Fibroblast of the aortic adventitia (primary cell): ENCODE results near the gene DCHS2. TPM values are rescaled to one million over a fixed set of nuclear protein-coding genes. Genes with fewer than 3 reads are reported as not detected.

ENCODE experiments used
- DNase-seq: peaks from one replicate; pipeline ENCODE4 v3.0.0-alpha.2; 2010; ENCODE audit warnings: low read depth
- H3K4me3 ChIP-seq: 2 replicates; pipeline ENCODE4 v1.5.1; 2011; ENCODE audit warnings: low read depth, mild to moderate bottlenecking, control low read depth, low read length, moderate library complexity
- total RNA-seq: library from RNA; depleted of rRNA; stranded (reverse); fragments of >200 nt; gene quantifications from 2 replicates; pipeline ENCODE4 v1.2.3, GENCODE V29; 2012; ENCODE audit warnings: low replicate concordance
- TF ChIP-seq, protein P1 (sequence below): IDR thresholded peaks from 2 replicates; pipeline ENCODE4 v1.5.1; 2011; ENCODE audit warnings: mild to moderate bottlenecking, low read length, control low read depth, inconsistent platforms; ENCODE audit not compliant: insufficient read depth

Gene DCHS2
- total RNA-seq, 1 donor: under 0.01 TPM

DNA sequence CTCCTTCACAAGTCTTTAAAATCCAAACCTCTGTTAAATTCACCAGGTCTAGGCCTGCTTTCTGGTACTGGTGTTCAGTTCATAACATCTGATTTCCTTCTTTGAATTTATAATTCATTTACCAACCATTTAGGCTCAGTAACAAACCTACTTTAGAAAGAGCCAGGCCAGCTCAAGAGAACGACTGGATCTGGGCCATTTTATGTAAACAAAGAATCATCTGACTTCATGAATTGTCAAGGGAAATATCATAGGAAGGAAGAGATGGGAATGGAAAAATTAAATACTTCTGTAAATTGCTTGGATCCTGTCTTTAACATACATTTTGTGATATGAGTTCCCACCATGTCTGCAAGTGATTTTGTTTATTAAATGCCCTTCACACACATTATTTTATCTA, 36.5 kb downstream of the DCHS2 start:
- no peak for DNase-seq
- TF ChIP-seq, protein P1, sequence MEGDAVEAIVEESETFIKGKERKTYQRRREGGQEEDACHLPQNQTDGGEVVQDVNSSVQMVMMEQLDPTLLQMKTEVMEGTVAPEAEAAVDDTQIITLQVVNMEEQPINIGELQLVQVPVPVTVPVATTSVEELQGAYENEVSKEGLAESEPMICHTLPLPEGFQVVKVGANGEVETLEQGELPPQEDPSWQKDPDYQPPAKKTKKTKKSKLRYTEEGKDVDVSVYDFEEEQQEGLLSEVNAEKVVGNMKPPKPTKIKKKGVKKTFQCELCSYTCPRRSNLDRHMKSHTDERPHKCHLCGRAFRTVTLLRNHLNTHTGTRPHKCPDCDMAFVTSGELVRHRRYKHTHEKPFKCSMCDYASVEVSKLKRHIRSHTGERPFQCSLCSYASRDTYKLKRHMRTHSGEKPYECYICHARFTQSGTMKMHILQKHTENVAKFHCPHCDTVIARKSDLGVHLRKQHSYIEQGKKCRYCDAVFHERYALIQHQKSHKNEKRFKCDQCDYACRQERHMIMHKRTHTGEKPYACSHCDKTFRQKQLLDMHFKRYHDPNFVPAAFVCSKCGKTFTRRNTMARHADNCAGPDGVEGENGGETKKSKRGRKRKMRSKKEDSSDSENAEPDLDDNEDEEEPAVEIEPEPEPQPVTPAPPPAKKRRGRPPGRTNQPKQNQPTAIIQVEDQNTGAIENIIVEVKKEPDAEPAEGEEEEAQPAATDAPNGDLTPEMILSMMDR: no peak
- no peak overlapping the region for H3K4me3 ChIP-seq

DNA sequence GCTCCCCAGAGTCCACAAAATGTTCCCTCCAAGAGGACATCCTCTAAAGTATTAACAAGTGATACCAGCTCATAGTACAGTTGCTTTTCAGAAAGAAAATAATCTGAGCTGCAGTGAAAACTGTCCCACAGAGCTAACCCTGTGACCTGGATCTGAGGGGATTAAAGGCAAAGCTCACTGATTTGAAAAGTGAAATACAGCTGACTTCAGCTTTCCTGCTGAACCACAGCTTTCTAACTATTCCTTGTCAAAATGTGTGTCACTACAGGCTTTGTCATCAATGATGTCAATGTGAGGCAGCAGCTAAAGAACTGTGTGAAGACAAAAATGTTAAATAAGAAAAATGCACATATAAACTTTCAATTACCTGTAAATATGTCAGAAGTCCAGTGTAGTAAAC, 36.9 kb downstream of the DCHS2 start:
- H3K4me3 ChIP-seq: no peak overlapping the region
- TF ChIP-seq, protein P1: no peak
- DNase-seq: no peak

DNA sequence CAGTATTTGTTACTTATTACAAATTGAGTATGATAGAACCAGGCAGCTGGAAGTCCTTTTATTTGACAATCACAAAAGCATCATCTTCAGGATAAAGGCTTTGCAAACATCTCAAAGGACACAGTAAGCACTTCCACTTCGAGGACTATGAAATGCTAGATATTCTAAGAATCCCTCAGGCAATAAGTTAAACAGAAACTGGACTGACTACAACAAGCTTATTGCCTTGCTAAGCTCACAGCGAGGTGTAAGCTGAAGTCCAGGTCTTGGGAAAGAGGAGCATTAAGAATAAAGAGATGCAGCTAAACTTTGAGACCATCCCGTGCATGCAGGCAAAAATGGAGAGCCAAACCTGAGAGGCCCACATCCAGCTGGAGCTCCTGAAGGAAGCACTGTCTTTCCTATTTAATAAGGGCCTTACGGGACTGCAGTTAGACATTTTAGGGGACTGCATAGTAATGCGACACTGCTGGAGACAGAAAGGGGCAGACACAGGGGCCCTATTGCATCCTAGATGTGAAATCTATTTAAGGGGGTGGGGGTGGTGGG, 38.7 kb downstream of the DCHS2 start:
- DNase-seq: no peak
- TF ChIP-seq, protein P1: no peak
- no peak overlapping the region for H3K4me3 ChIP-seq

DNA sequence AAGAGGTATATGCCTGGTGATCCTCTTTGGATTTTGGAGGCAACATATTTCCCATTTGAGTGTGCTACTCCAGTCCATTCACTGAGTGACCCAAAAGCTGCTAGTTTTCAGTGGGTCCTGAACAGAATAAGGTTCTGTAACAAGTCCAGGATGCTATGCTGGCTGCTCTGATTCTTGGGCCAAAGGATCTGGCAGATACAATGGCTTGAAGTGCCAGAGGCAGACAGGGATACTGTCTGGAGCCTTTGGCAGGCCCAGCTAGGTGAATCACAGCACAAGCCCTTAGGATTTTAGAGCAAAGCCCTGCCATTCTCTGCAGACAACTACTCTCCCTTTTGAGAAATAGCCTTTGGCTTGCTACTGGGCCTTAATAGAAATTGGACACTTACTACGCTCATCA, 40.6 kb downstream of the DCHS2 start:
- no peak for DNase-seq
- H3K4me3 ChIP-seq: no peak overlapping the region
- TF ChIP-seq, protein P1: no peak

DNA sequence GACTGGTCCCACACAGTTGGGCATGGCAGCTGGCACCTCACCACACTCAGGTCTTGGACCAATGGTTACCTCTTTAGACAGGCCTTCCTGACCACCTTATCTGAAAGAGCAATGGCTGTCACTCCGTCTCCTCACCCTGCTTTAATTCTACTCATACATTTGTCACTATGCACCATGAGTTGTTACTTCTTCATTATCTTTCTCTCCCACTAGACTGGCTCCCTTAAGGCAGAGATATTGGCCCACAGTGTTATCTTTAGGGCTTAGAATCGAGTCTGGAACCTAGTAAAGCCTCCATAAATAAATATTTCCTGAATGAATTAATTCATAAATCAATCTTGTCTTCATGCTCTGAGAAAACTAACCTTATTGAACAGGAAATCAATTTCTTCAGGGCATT, 46.6 kb downstream of the DCHS2 start:
- H3K4me3 ChIP-seq: no peak overlapping the region
- DNase-seq: no peak
- TF ChIP-seq, protein P1: no peak

DNA sequence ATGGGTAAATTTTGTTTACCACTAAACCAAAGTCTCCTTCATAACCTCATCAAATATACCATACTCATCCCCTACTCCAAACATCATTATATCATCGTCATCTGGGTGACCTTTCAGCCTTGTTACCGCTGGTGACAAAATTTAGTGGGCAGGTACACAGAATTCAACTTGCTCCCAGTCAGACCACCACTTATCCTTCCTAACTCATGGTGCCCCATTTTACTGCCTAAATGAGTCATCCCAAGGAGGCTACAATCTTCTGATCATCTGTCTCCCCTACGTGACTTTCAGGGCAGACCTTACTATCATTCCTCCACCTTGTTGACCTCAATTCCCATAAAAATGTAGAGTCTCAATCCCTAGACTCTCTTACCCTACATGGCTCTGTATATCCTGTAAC, 49.6 kb downstream of the DCHS2 start:
- TF ChIP-seq, protein P1: no peak
- no peak overlapping the region for H3K4me3 ChIP-seq
- no peak for DNase-seq

DNA sequence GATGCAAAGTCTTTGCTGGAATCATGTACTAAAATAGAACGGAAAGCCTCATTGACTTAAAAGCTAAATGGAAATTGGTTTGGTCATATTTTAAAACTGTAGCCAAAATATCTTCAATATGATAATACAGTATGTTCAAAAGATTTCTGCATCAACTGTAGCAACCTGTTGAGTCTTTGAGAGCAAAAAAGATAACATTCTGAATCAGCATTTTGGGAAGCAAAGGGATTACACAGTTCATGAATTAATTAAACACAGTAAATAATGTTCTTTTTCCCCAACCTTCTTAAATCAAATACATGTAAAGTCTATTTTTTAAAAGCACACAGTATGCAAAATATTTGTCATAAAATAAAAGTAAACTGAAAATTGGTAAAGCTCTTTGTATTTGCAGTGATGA, 50.5 kb downstream of the DCHS2 start:
- TF ChIP-seq, protein P1: no peak
- no peak for DNase-seq
- no peak overlapping the region for H3K4me3 ChIP-seq
